SU-DHL-6 (cell line): ENCODE measurements around the gene RAB22A.
A peak's percentile ranks its signal among the peaks of the same experiment; 100 is the strongest.

Experiments
- H2AFZ ChIP-seq: fragments of 200-600 bp; sonication (generic); 2 replicates; pipeline ENCODE4 v1.6.1; 2014; ENCODE audit warnings: low read depth, mild to moderate bottlenecking, moderate library complexity, mixed read lengths, antibody characterized with exemption, low read length; ENCODE audit not compliant: severe bottlenecking
- H3F3A ChIP-seq: fragments of 200-600 bp; shearing (Covaris generic); 2 replicates; pipeline ENCODE4 v1.6.0; 2016; ENCODE audit warnings: antibody characterized with exemption, mild to moderate bottlenecking; ENCODE audit not compliant: insufficient read depth
- H3K27ac ChIP-seq: fragments of 200-600 bp; sonication (generic); 2 replicates; pipeline ENCODE4 v1.5.1; 2016; ENCODE audit warnings: low read depth, mild to moderate bottlenecking, low read length, moderate library complexity, mixed read lengths
- H3K27me3 ChIP-seq: fragments of 200-600 bp; sonication (generic), shearing (Covaris generic); 2 replicates; pipeline ENCODE4 v1.6.0; 2014; ENCODE audit warnings: mild to moderate bottlenecking, low read length
- H3K36me3 ChIP-seq: fragments of 200-600 bp; sonication (generic); 2 replicates; pipeline ENCODE4 v1.6.1; 2014; ENCODE audit warnings: mild to moderate bottlenecking, low read length, mixed read lengths
- H3K4me2 ChIP-seq: fragments of 300-600, 200-600 bp; shearing (Covaris generic), sonication (generic); 2 replicates; pipeline ENCODE4 v1.6.0; 2014; ENCODE audit warnings: low read length, low read depth, mild to moderate bottlenecking; ENCODE audit not compliant: poor library complexity, severe bottlenecking
- H3K4me3 ChIP-seq: fragments of 200-600 bp; sonication (generic); 2 replicates; pipeline ENCODE4 v1.5.1; 2014; ENCODE audit warnings: antibody characterized with exemption, low read length, mild to moderate bottlenecking, mixed read lengths; ENCODE audit not compliant: insufficient read depth, poor library complexity, severe bottlenecking
- H3K79me2 ChIP-seq: fragments of 200-600 bp; sonication (generic); 2 replicates; pipeline ENCODE4 v1.6.1; 2014; ENCODE audit warnings: mild to moderate bottlenecking, low read length, moderate library complexity; ENCODE audit not compliant: insufficient read depth
- H3K9ac ChIP-seq: fragments of 200-600 bp; sonication (generic); 2 replicates; pipeline ENCODE4 v1.7.0; 2014; ENCODE audit warnings: mild to moderate bottlenecking, low read length
- H3K9me2 ChIP-seq: fragments of 200-600 bp; sonication (generic); replicated peaks from 2 replicates; pipeline ENCODE4 v1.6.1; 2014; ENCODE audit warnings: low read length; ENCODE audit not compliant: insufficient read depth
- H3K9me3 ChIP-seq: fragments of 200-600 bp; sonication (generic); 2 replicates; pipeline ENCODE4 v1.6.1; 2014; ENCODE audit warnings: low read length, mixed read lengths; ENCODE audit not compliant: insufficient read depth
- H4K20me1 ChIP-seq: fragments of 200-600 bp; sonication (generic); 2 replicates; pipeline ENCODE4 v1.6.1; 2014; ENCODE audit warnings: low read depth, mild to moderate bottlenecking, antibody characterized with exemption, low read length, moderate library complexity, mixed read lengths
- CTCF ChIP-seq: fragments of 200-600 bp; sonication (generic); IDR thresholded peaks from one replicate; pipeline ENCODE4 v1.5.1; 2017; ENCODE audit warnings: antibody characterized with exemption, mild to moderate bottlenecking, low read length, moderate library complexity; ENCODE audit not compliant: insufficient read depth, poor library complexity, severe bottlenecking
- EZH2phosphoT487 ChIP-seq: fragments of 200-600 bp; sonication (generic), shearing (Covaris generic); conservative IDR thresholded peaks from 2 replicates; pipeline ENCODE4 v1.6.1; 2018; ENCODE audit warnings: mild to moderate bottlenecking, antibody characterized with exemption, low read length, moderate library complexity, mixed read lengths

The RAB22A gene

GRCh38 chr20:58403272-58403671 lies 93.8 kb downstream of the RAB22A start:
- peaks cover 99% of the 10 kb centered on the region for H3K79me2 ChIP-seq
- TF ChIP-seq CTCF (no peak), EZH2phosphoT487 (no peak)
- no peaks in the 10 kb centered on the region for H3K9me3 ChIP-seq
- H3F3A ChIP-seq = peaks cover 22% of the 10 kb centered on the region; the same call in 1 of the 2 replicates
- H3K27me3 ChIP-seq = no peaks in the 10 kb centered on the region
- H3K36me3 ChIP-seq = no peaks in the 10 kb centered on the region
- H3K4me3 ChIP-seq = no peak overlapping the region
- no peak overlapping the region for H2AFZ ChIP-seq
- H4K20me1 ChIP-seq = peaks cover 30% of the 10 kb centered on the region; the same call in 1 of the 2 replicates
- no peak overlapping the region for H3K4me2 ChIP-seq
- no peaks in the 10 kb centered on the region for H3K9me2 ChIP-seq
- H3K27ac ChIP-seq = no peak overlapping the region
- no peak overlapping the region for H3K9ac ChIP-seq

- TF ChIP-seq EZH2phosphoT487 = no peak
- no peak for TF ChIP-seq CTCF
These were observed 96.2 kb downstream of the RAB22A start for GRCh38 chr20:58405504-58406291.

GRCh38 chr20:58406422-58407001 lies 97.0 kb downstream of the RAB22A start:
- H3K9me3 ChIP-seq = no peaks in the 10 kb centered on the region
- H3K36me3 ChIP-seq = no peaks in the 10 kb centered on the region
- no peak overlapping the region for H3K4me3 ChIP-seq
- H3K27me3 ChIP-seq = no peaks in the 10 kb centered on the region
- no peaks in the 10 kb centered on the region for H3K9me2 ChIP-seq
- peak overlapping the region; percentile 61 for H3K4me2 ChIP-seq
- H3K9ac ChIP-seq = no peak overlapping the region
- H3F3A ChIP-seq = peaks cover 24% of the 10 kb centered on the region; the same call in 1 of the 2 replicates
- H3K27ac ChIP-seq = peak overlapping the region; percentile 8; the same call in 1 of the 2 replicates
- no peak for TF ChIP-seq EZH2phosphoT487
- no peak for TF ChIP-seq CTCF
- peaks cover 99% of the 10 kb centered on the region for H3K79me2 ChIP-seq
- H4K20me1 ChIP-seq = peaks cover 30% of the 10 kb centered on the region
- H2AFZ ChIP-seq = no peak overlapping the region

More at GRCh38 chr20:58405504-58406291, 96.2 kb downstream of the RAB22A start:
- no peaks in the 10 kb centered on the region for H3K27me3 ChIP-seq
- H3K9ac ChIP-seq = no peak overlapping the region
- H3K79me2 ChIP-seq = peaks cover 99% of the 10 kb centered on the region
- H3K36me3 ChIP-seq = no peaks in the 10 kb centered on the region
- H3K27ac ChIP-seq = no peak overlapping the region; the same call in 1 of the 2 replicates
- H3F3A ChIP-seq = peaks cover 24% of the 10 kb centered on the region; the same call in 1 of the 2 replicates
- no peak overlapping the region for H3K4me2 ChIP-seq
- no peak overlapping the region for H3K4me3 ChIP-seq
- H3K9me2 ChIP-seq = no peaks in the 10 kb centered on the region
- no peak overlapping the region for H2AFZ ChIP-seq
- peaks cover 32% of the 10 kb centered on the region for H4K20me1 ChIP-seq
- no peaks in the 10 kb centered on the region for H3K9me3 ChIP-seq
